ENCODE results near the gene DR1.

- TF ChIP-seq CTCF (conservative IDR thresholded peaks at IDR 0.05; ENCODE audit: low read depth, low read length) (no peak), EZH2 (IDR thresholded peaks at IDR 0.05; ENCODE audit: borderline replicate concordance, low read depth, low read length, poor library complexity, severe bottlenecking) (no peak)
Measured at GRCh38 chr1:93317943-93318342, 27.8 kb upstream of the DR1 start.

Measured in A673 (cell line).